Right atrium auricular region (tissue), 2 donors: ENCODE data around the gene GPR37L1. TPM values are rescaled to one million over a fixed set of nuclear protein-coding genes. Genes with fewer than 3 reads are reported as not detected.

Source experiments
- DNase-seq: peaks from one replicate; pipeline ENCODE4 v3.0.0-alpha.2; 2019; ENCODE audit warnings: low spot score
- H3K27ac ChIP-seq, 2 donors: fragments of 200-600 bp; sonication (generic); 1 replicate in 1 of 2; 2 replicates in 1 of 2; pipeline ENCODE4 v1.5.1; 2016 to 2019
- H3K27me3 ChIP-seq, 2 donors: fragments of 200-600 bp; sonication (generic); one replicate each; pipeline versions ENCODE4 v1.5.1 to v1.6.0; 2017 to 2019
- H3K36me3 ChIP-seq: fragments of 200-600 bp; sonication (generic); one replicate; pipeline ENCODE4 v1.5.1; 2016
- H3K4me1 ChIP-seq, 2 donors: fragments of 200-600 bp; sonication (generic); one replicate each; pipeline versions ENCODE4 v1.5.1 to v1.6.0; 2017 to 2019
- H3K4me3 ChIP-seq, 2 donors: fragments of 200-600 bp; sonication (generic); 1 replicate in 1 of 2; 2 replicates in 1 of 2; pipeline ENCODE4 v1.5.1; 2017 to 2019; ENCODE audit warnings: mild to moderate bottlenecking in 1 of 2, moderate library complexity in 1 of 2
- H3K9me3 ChIP-seq, 2 donors: fragments of 200-600 bp; sonication (generic); one replicate each; pipeline ENCODE4 v1.5.1; 2019
- CTCF ChIP-seq, 2 donors: fragments of 200-600 bp; sonication (generic); IDR thresholded peaks; one replicate each; pipeline ENCODE4 v1.5.1; 2019; ENCODE audit warnings: antibody characterized with exemption in 2 of 2
- total RNA-seq, 2 donors: library from RNA; depleted of rRNA; stranded (reverse); fragments of >200 nt; gene quantifications; one replicate each; pipeline ENCODE4 v1.1.0, GENCODE V29; 2016

GPR37L1 gene
- total RNA-seq, 2 donors from 2014 or later, result 0.07 TPM; not detected in 1

GRCh38 chr1:202123336-202123813 is 658 bp downstream of the GPR37L1 start:
- H3K27me3 ChIP-seq, result no peaks in the 10 kb centered on the region
- H3K9me3 ChIP-seq, result no peaks in the 10 kb centered on the region
- no peaks in the 10 kb centered on the region for H3K36me3 ChIP-seq
- H3K4me1 ChIP-seq, result no peaks in the 10 kb centered on the region
- DNase-seq, result no peak
- TF ChIP-seq CTCF (IDR thresholded peaks at IDR 0.05), result no peak
- no peak overlapping the region for H3K27ac ChIP-seq
- H3K4me3 ChIP-seq, result no peak overlapping the region

- no peak for TF ChIP-seq CTCF (IDR thresholded peaks at IDR 0.05)
- no peaks in the 10 kb centered on the region for H3K27me3 ChIP-seq
- no peak overlapping the region for H3K27ac ChIP-seq
- H3K9me3 ChIP-seq, result no peaks in the 10 kb centered on the region
- H3K4me1 ChIP-seq, result no peaks in the 10 kb centered on the region
- no peaks in the 10 kb centered on the region for H3K36me3 ChIP-seq
- no peak overlapping the region for H3K4me3 ChIP-seq
- no peak for DNase-seq
Measured at GRCh38 chr1:202124142-202124541, 1.4 kb downstream of the GPR37L1 start.

GRCh38 chr1:202125611-202126010 is 2.9 kb downstream of the GPR37L1 start:
- Histone ChIP-seq H3K9me3 (no peaks in the 10 kb centered on the region), H3K27me3 (no peaks in the 10 kb centered on the region), H3K36me3 (no peaks in the 10 kb centered on the region), H3K27ac (no peak overlapping the region), H3K4me1 (peaks cover 0 to 7% of the 10 kb centered on the region in 2 donors), H3K4me3 (no peak overlapping the region)
- TF ChIP-seq CTCF (IDR thresholded peaks at IDR 0.05), result no peak
- no peak for DNase-seq

- Histone ChIP-seq H3K4me1 (peaks cover 0 to 13% of the 10 kb centered on the region in 2 donors), H3K27ac (no peak overlapping the region), H3K9me3 (no peaks in the 10 kb centered on the region), H3K27me3 (no peaks in the 10 kb centered on the region), H3K4me3 (no peak overlapping the region), H3K36me3 (no peaks in the 10 kb centered on the region)
- no peak for DNase-seq
- TF ChIP-seq CTCF (IDR thresholded peaks at IDR 0.05), result no peak
Measured at GRCh38 chr1:202126426-202126825, 3.7 kb downstream of the GPR37L1 start.

GRCh38 chr1:202127061-202127460 is 4.3 kb downstream of the GPR37L1 start:
- no peak overlapping the region for H3K27ac ChIP-seq
- DNase-seq, result no peak
- H3K4me3 ChIP-seq, result no peak overlapping the region
- peaks cover 0 to 19% of the 10 kb centered on the region in 2 donors for H3K4me1 ChIP-seq
- TF ChIP-seq CTCF (IDR thresholded peaks at IDR 0.05), result no peak
- H3K27me3 ChIP-seq, result no peaks in the 10 kb centered on the region
- H3K9me3 ChIP-seq, result no peaks in the 10 kb centered on the region
- H3K36me3 ChIP-seq, result no peaks in the 10 kb centered on the region
